ENCODE data around the gene TRIM10.

TRIM10 gene

DNA sequence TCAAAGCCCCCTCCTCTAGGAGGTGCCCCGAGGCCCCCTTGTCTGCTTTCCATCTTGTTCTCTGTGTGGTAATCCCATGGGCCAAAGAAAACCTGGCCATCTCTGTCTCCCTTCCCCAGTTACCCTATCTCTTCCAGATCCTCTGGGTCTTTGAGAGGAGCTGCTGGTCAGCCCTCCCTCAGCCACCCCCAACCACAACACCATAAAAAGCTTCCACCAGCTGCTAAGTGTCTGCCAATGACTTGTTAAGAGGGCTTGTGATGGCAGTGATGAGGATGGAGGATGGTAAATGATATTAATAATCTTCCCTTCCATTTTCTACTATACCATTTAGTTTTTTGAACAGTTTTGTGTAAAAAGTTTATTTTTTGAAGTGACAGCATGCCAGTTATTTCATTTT lies 34.9 kb upstream of the TRIM10 start:
- Histone ChIP-seq H3K4me3 (replicated peaks; ENCODE audit: insufficient read depth, low read length) (no peak overlapping the region), H3K27me3 (ENCODE audit: insufficient read depth, poor library complexity, severe bottlenecking) (no peaks in the 10 kb centered on the region), H3K27ac (replicated peaks) (no peak overlapping the region)
- TF ChIP-seq POLR2AphosphoS5 (IDR thresholded peaks at IDR 0.05; ENCODE audit: low read depth) (no peak), SPI1 (IDR thresholded peaks at IDR 0.05; ENCODE audit: borderline replicate concordance, low read depth) (no peak), GABPA (IDR thresholded peaks at IDR 0.05; ENCODE audit: low read depth) (no peak)
- TF ChIP-seq, protein P1, sequence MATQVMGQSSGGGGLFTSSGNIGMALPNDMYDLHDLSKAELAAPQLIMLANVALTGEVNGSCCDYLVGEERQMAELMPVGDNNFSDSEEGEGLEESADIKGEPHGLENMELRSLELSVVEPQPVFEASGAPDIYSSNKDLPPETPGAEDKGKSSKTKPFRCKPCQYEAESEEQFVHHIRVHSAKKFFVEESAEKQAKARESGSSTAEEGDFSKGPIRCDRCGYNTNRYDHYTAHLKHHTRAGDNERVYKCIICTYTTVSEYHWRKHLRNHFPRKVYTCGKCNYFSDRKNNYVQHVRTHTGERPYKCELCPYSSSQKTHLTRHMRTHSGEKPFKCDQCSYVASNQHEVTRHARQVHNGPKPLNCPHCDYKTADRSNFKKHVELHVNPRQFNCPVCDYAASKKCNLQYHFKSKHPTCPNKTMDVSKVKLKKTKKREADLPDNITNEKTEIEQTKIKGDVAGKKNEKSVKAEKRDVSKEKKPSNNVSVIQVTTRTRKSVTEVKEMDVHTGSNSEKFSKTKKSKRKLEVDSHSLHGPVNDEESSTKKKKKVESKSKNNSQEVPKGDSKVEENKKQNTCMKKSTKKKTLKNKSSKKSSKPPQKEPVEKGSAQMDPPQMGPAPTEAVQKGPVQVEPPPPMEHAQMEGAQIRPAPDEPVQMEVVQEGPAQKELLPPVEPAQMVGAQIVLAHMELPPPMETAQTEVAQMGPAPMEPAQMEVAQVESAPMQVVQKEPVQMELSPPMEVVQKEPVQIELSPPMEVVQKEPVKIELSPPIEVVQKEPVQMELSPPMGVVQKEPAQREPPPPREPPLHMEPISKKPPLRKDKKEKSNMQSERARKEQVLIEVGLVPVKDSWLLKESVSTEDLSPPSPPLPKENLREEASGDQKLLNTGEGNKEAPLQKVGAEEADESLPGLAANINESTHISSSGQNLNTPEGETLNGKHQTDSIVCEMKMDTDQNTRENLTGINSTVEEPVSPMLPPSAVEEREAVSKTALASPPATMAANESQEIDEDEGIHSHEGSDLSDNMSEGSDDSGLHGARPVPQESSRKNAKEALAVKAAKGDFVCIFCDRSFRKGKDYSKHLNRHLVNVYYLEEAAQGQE (IDR thresholded peaks at IDR 0.05; ENCODE audit: insufficient replicate concordance, low read depth), result no peak
- TF ChIP-seq, protein P2, sequence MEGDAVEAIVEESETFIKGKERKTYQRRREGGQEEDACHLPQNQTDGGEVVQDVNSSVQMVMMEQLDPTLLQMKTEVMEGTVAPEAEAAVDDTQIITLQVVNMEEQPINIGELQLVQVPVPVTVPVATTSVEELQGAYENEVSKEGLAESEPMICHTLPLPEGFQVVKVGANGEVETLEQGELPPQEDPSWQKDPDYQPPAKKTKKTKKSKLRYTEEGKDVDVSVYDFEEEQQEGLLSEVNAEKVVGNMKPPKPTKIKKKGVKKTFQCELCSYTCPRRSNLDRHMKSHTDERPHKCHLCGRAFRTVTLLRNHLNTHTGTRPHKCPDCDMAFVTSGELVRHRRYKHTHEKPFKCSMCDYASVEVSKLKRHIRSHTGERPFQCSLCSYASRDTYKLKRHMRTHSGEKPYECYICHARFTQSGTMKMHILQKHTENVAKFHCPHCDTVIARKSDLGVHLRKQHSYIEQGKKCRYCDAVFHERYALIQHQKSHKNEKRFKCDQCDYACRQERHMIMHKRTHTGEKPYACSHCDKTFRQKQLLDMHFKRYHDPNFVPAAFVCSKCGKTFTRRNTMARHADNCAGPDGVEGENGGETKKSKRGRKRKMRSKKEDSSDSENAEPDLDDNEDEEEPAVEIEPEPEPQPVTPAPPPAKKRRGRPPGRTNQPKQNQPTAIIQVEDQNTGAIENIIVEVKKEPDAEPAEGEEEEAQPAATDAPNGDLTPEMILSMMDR (IDR thresholded peaks at IDR 0.05; ENCODE audit: insufficient read depth, low read length), result no peak
- no peak for DNase-seq (ENCODE audit: low read depth in 1 of 2, low spot score in 1 of 2)

DNA sequence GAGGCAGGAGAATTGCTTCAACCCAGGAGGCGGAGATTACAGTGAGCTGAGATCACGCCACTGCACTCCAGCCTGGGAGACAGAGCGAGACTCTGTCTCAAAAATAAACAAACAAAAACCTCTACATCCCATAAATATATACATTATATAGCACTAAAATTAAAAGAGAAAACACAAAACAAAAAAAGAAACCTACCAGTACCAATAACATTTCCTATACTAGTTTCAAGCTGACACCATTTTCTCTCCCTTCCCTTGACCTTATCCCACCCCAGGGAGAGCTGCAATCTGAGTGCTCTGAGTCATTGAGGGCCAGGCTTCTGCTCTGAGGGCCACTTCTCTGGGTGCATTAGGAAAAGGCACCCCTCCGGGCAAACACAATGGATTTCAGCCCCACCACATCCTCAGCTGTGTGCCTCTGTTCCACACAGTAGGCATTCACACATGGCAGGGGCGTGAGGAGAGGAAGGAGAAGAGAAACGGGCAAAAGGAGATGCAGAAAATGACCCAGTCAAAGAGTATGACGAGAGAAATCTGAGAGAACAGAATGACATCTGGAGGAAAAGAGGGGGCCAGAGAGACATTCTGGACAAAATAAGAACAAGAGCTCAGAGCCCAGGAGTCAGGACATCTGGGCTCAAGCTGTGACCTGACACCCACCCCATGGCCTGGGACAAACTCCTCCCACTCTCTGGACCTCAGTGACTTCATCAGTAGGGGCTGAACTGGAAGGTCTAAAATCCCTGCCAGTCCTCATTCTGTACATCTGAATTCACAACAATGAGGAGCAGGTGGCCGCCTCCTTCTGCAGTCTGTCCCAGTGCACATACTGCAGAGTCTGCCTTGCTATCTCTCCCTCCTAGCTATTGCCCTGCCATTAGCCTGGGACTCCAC lies 34.0 kb upstream of the TRIM10 start:
- no peak overlapping the region for H3K4me3 ChIP-seq (replicated peaks; ENCODE audit: insufficient read depth, low read length)
- TF ChIP-seq SPI1 (IDR thresholded peaks at IDR 0.05; ENCODE audit: borderline replicate concordance, low read depth) (no peak), GABPA (IDR thresholded peaks at IDR 0.05; ENCODE audit: low read depth) (no peak), POLR2AphosphoS5 (IDR thresholded peaks at IDR 0.05; ENCODE audit: low read depth) (no peak)
- TF ChIP-seq, protein P2 (IDR thresholded peaks at IDR 0.05; ENCODE audit: insufficient read depth, low read length), result no peak
- TF ChIP-seq, protein P1 (IDR thresholded peaks at IDR 0.05; ENCODE audit: insufficient replicate concordance, low read depth), result no peak
- DNase-seq (ENCODE audit: low read depth in 1 of 2, low spot score in 1 of 2), result no peak
- H3K27me3 ChIP-seq (ENCODE audit: insufficient read depth, poor library complexity, severe bottlenecking), result no peaks in the 10 kb centered on the region
- H3K27ac ChIP-seq (replicated peaks), result no peak overlapping the region

DNA sequence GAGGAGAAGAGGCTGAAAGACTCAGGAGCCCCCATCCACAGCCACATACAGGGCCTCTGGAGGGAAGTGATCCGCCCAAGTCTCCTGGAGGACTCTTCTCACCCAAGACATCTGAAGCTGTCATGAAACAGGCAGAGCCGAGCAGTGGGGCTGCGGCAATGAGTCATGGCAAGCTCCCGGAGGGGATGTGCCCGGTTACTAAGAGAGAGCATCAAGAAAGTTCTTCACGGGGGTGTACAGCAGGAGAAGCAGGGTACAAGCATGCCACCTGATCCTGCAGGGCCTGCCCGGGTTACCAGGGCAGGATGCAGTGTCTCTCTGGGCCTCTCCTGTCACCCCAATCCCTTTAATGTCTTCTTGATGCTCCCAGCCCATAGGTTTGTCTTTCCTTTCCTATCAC lies 31.1 kb upstream of the TRIM10 start:
- no peaks in the 10 kb centered on the region for H3K27me3 ChIP-seq (ENCODE audit: insufficient read depth, poor library complexity, severe bottlenecking)
- TF ChIP-seq, protein P1 (IDR thresholded peaks at IDR 0.05; ENCODE audit: insufficient replicate concordance, low read depth), result no peak
- TF ChIP-seq, protein P2 (IDR thresholded peaks at IDR 0.05; ENCODE audit: insufficient read depth, low read length), result no peak
- TF ChIP-seq POLR2AphosphoS5 (IDR thresholded peaks at IDR 0.05; ENCODE audit: low read depth) (no peak), GABPA (IDR thresholded peaks at IDR 0.05; ENCODE audit: low read depth) (no peak), SPI1 (IDR thresholded peaks at IDR 0.05; ENCODE audit: borderline replicate concordance, low read depth) (no peak)
- H3K4me3 ChIP-seq (replicated peaks; ENCODE audit: insufficient read depth, low read length), result no peak overlapping the region
- no peak overlapping the region for H3K27ac ChIP-seq (replicated peaks)
- DNase-seq (ENCODE audit: low read depth in 1 of 2, low spot score in 1 of 2), result no peak

All from HL-60 (cell line).